ENCODE measurements around the gene TBXAS1. TPM values are rescaled to one million over a fixed set of nuclear protein-coding genes. Genes with fewer than 3 reads are reported as not detected.

Gene TBXAS1
- total RNA-seq: 1.8 and 3.5 TPM in 2 replicates

GRCh38 chr7:139829025-139829774 lies at the start of gene TBXAS1:
Gene TBXAS1 (plus strand): TSS chr7:139829264. CDS start chr7:139829391, 127 bp downstream.
- Mint-ChIP-seq H3K36me3 (ENCODE audit: low read depth) (peaks cover 1% of the 10 kb centered on the region), H3K4me1 (peaks cover 22% of the 10 kb centered on the region), H3K27ac (peak within 1 kb of the TSS; percentile 75), H3K9me3 (peaks cover 23% of the 10 kb centered on the region), H3K27me3 (peaks cover 11% of the 10 kb centered on the region), H3K4me3 (peak within 1 kb of the TSS; percentile 57)
- DNase-seq: no peak
- intact Hi-C loops (cut with micrococcal nuclease): loop anchor here (1.0 to 5.0 kb wide), 2 partner anchors 52 to 87 kb away; partner anchors contain the start of gene HIPK2

- Mint-ChIP-seq H3K4me1 (peaks cover 15% of the 10 kb centered on the region), H3K4me3 (no peak overlapping the region), H3K27me3 (peaks cover 25% of the 10 kb centered on the region), H3K9me3 (no peaks in the 10 kb centered on the region), H3K36me3 (ENCODE audit: low read depth) (peaks cover 3% of the 10 kb centered on the region), H3K27ac (no peak overlapping the region)
- no peak for DNase-seq
- intact Hi-C loops (cut with micrococcal nuclease): no loop called here
Measured at GRCh38 chr7:139782932-139783331, 46.1 kb upstream of the TBXAS1 start.

- peaks cover 3% of the 10 kb centered on the region for H3K36me3 Mint-ChIP-seq (ENCODE audit: low read depth)
- DNase-seq: no peak
- H3K27ac Mint-ChIP-seq: no peak overlapping the region
- no peak overlapping the region for H3K4me3 Mint-ChIP-seq
- H3K9me3 Mint-ChIP-seq: no peaks in the 10 kb centered on the region
- H3K27me3 Mint-ChIP-seq: peaks cover 23% of the 10 kb centered on the region
- intact Hi-C loops (cut with micrococcal nuclease): no loop called here
- H3K4me1 Mint-ChIP-seq: peaks cover 8% of the 10 kb centered on the region
Measured at GRCh38 chr7:139783647-139784385, 45.2 kb upstream of the TBXAS1 start.

- H3K27me3 Mint-ChIP-seq: peaks cover 15% of the 10 kb centered on the region
- DNase-seq: no peak
- peaks cover 2% of the 10 kb centered on the region for H3K4me1 Mint-ChIP-seq
- intact Hi-C loops (cut with micrococcal nuclease): no loop called here
- peaks cover 3% of the 10 kb centered on the region for H3K36me3 Mint-ChIP-seq (ENCODE audit: low read depth)
- H3K27ac Mint-ChIP-seq: no peak overlapping the region
- no peak overlapping the region for H3K4me3 Mint-ChIP-seq
- no peaks in the 10 kb centered on the region for H3K9me3 Mint-ChIP-seq
Measured at GRCh38 chr7:139784648-139785047, 44.4 kb upstream of the TBXAS1 start.

GRCh38 chr7:139791316-139791715 lies 37.7 kb upstream of the TBXAS1 start:
- Mint-ChIP-seq H3K4me1 (no peaks in the 10 kb centered on the region), H3K27ac (no peak overlapping the region), H3K27me3 (peaks cover 6% of the 10 kb centered on the region), H3K4me3 (no peak overlapping the region), H3K36me3 (ENCODE audit: low read depth) (no peaks in the 10 kb centered on the region), H3K9me3 (peaks cover 3% of the 10 kb centered on the region)
- no peak for DNase-seq
- intact Hi-C loops (cut with micrococcal nuclease): no loop called here

- Mint-ChIP-seq H3K36me3 (ENCODE audit: low read depth) (no peaks in the 10 kb centered on the region), H3K4me3 (no peak overlapping the region), H3K27me3 (no peaks in the 10 kb centered on the region), H3K27ac (no peak overlapping the region), H3K9me3 (peaks cover 6% of the 10 kb centered on the region), H3K4me1 (peaks cover 9% of the 10 kb centered on the region)
- DNase-seq: no peak
- intact Hi-C loops (cut with micrococcal nuclease): no loop called here
Measured at GRCh38 chr7:139797607-139798006, 31.5 kb upstream of the TBXAS1 start.

- Mint-ChIP-seq H3K27ac (no peak overlapping the region), H3K36me3 (ENCODE audit: low read depth) (no peaks in the 10 kb centered on the region), H3K9me3 (peaks cover 12% of the 10 kb centered on the region), H3K27me3 (no peaks in the 10 kb centered on the region), H3K4me1 (peaks cover 9% of the 10 kb centered on the region), H3K4me3 (no peak overlapping the region)
- intact Hi-C loops (cut with micrococcal nuclease): no loop called here
- DNase-seq: no peak
Measured at GRCh38 chr7:139798221-139798620, 30.8 kb upstream of the TBXAS1 start.

GRCh38 chr7:139798892-139799291 lies 30.2 kb upstream of the TBXAS1 start:
- Mint-ChIP-seq H3K36me3 (ENCODE audit: low read depth) (no peaks in the 10 kb centered on the region), H3K27me3 (no peaks in the 10 kb centered on the region), H3K9me3 (peaks cover 14% of the 10 kb centered on the region), H3K27ac (no peak overlapping the region), H3K4me1 (peaks cover 9% of the 10 kb centered on the region), H3K4me3 (no peak overlapping the region)
- no peak for DNase-seq
- intact Hi-C loops (cut with micrococcal nuclease): no loop called here

GRCh38 chr7:139799586-139799985 lies 29.5 kb upstream of the TBXAS1 start:
- Mint-ChIP-seq H3K27me3 (no peaks in the 10 kb centered on the region), H3K27ac (no peak overlapping the region), H3K9me3 (peaks cover 14% of the 10 kb centered on the region), H3K4me1 (peaks cover 9% of the 10 kb centered on the region), H3K36me3 (ENCODE audit: low read depth) (no peaks in the 10 kb centered on the region), H3K4me3 (no peak overlapping the region)
- intact Hi-C loops (cut with micrococcal nuclease): no loop called here
- DNase-seq: no peak

GRCh38 chr7:139804571-139804970 lies 24.5 kb upstream of the TBXAS1 start:
- no peak for DNase-seq
- H3K4me1 Mint-ChIP-seq: peaks cover 3% of the 10 kb centered on the region
- no peak overlapping the region for H3K4me3 Mint-ChIP-seq
- H3K36me3 Mint-ChIP-seq (ENCODE audit: low read depth): no peaks in the 10 kb centered on the region
- H3K27ac Mint-ChIP-seq: no peak overlapping the region
- intact Hi-C loops (cut with micrococcal nuclease): no loop called here
- H3K27me3 Mint-ChIP-seq: peaks cover 3% of the 10 kb centered on the region
- H3K9me3 Mint-ChIP-seq: peaks cover 19% of the 10 kb centered on the region

- H3K36me3 Mint-ChIP-seq (ENCODE audit: low read depth): no peaks in the 10 kb centered on the region
- H3K4me3 Mint-ChIP-seq: no peak overlapping the region
- H3K4me1 Mint-ChIP-seq: peaks cover 3% of the 10 kb centered on the region
- peaks cover 19% of the 10 kb centered on the region for H3K9me3 Mint-ChIP-seq
- intact Hi-C loops (cut with micrococcal nuclease): no loop called here
- no peak overlapping the region for H3K27ac Mint-ChIP-seq
- no peak for DNase-seq
- peaks cover 3% of the 10 kb centered on the region for H3K27me3 Mint-ChIP-seq
Measured at GRCh38 chr7:139807009-139807408, 22.1 kb upstream of the TBXAS1 start.

- Mint-ChIP-seq H3K4me3 (no peak overlapping the region), H3K27ac (no peak overlapping the region), H3K4me1 (peaks cover 3% of the 10 kb centered on the region), H3K27me3 (peaks cover 3% of the 10 kb centered on the region), H3K9me3 (peaks cover 9% of the 10 kb centered on the region), H3K36me3 (ENCODE audit: low read depth) (no peaks in the 10 kb centered on the region)
- intact Hi-C loops (cut with micrococcal nuclease): no loop called here
- no peak for DNase-seq
Measured at GRCh38 chr7:139808427-139808826, 20.6 kb upstream of the TBXAS1 start.

- Mint-ChIP-seq H3K4me3 (no peak overlapping the region), H3K36me3 (ENCODE audit: low read depth) (no peaks in the 10 kb centered on the region), H3K27me3 (peaks cover 3% of the 10 kb centered on the region), H3K4me1 (peaks cover 8% of the 10 kb centered on the region), H3K9me3 (peaks cover 9% of the 10 kb centered on the region), H3K27ac (no peak overlapping the region)
- intact Hi-C loops (cut with micrococcal nuclease): no loop called here
- no peak for DNase-seq
Measured at GRCh38 chr7:139808846-139809442, 20.1 kb upstream of the TBXAS1 start.

GRCh38 chr7:139811066-139811465 lies 18.0 kb upstream of the TBXAS1 start:
- intact Hi-C loops (cut with micrococcal nuclease): no loop called here
- peaks cover 8% of the 10 kb centered on the region for H3K9me3 Mint-ChIP-seq
- H3K36me3 Mint-ChIP-seq (ENCODE audit: low read depth): no peaks in the 10 kb centered on the region
- H3K27ac Mint-ChIP-seq: no peak overlapping the region
- H3K4me3 Mint-ChIP-seq: no peak overlapping the region
- peaks cover 8% of the 10 kb centered on the region for H3K4me1 Mint-ChIP-seq
- H3K27me3 Mint-ChIP-seq: peaks cover 3% of the 10 kb centered on the region
- DNase-seq: no peak

Data from activated CD4-positive, alpha-beta T cell treated with anti-CD3 and anti-CD28 coated beads, Interleukin-2, amount 10 ng/mL, durations not matched to agents 24 days and 14 days (primary cell).